Measurements from ENCODE around the gene AP2S1. TPM values are rescaled to one million over a fixed set of nuclear protein-coding genes. Genes with fewer than 3 reads are reported as not detected.

AP2S1 gene
- total RNA-seq, 1 experiment from 2014 or later: 330 TPM

- POLR2A ChIA-PET (ENCODE audit: unreplicated experiment): no interaction called here
- DNase-seq (no peak), ATAC-seq (no peak)
- H3K9ac ChIP-seq (ENCODE audit: low read length): no peak overlapping the region
- H3K9me2 ChIP-seq (replicated peaks; ENCODE audit: low read length): no peaks in the 10 kb centered on the region
- no peaks in the 10 kb centered on the region for H3K36me3 ChIP-seq (ENCODE audit: low read depth, low read length)
- H3K4me2 ChIP-seq (ENCODE audit: low read length): no peak overlapping the region
- BruUV-seq (replicated peaks): no TSS peak
- no peaks in the 10 kb centered on the region for H3K27me3 ChIP-seq (ENCODE audit: low read length)
- H3F3A ChIP-seq (ENCODE audit: low read length, unreplicated experiment): no peaks in the 10 kb centered on the region
- CTCF ChIA-PET: no interaction called here
- H3K4me1 ChIP-seq (ENCODE audit: insufficient read depth, low read length): no peaks in the 10 kb centered on the region
- no peaks in the 10 kb centered on the region for H3K79me2 ChIP-seq (ENCODE audit: low read length)
- no peaks in the 10 kb centered on the region for H4K20me1 ChIP-seq (ENCODE audit: low read length)
- no peak overlapping the region for H3K4me3 ChIP-seq (ENCODE audit: low read length)
- H3K27ac ChIP-seq (ENCODE audit: low read length): no peak overlapping the region
- H3K9me3 ChIP-seq (ENCODE audit: low read length): no peaks in the 10 kb centered on the region
- intact Hi-C loops (cut with micrococcal nuclease): no loop called here
- no peak overlapping the region for H2AFZ ChIP-seq (ENCODE audit: low read length)
- TF ChIP-seq EZH2 (IDR thresholded peaks at IDR 0.05; ENCODE audit: low read length, unreplicated experiment): no peak
- TF ChIP-seq EZH2phosphoT487 (IDR thresholded peaks at IDR 0.05; ENCODE audit: borderline replicate concordance, low read length): no peak
- TF ChIP-seq CTCF (conservative IDR thresholded peaks at IDR 0.05; ENCODE audit: low read depth, low read length): no peak
Observed at GRCh38 chr19:46803555-46803954, 47.1 kb downstream of the AP2S1 start.

GRCh38 chr19:46802152-46802551 is 48.5 kb downstream of the AP2S1 start:
- Histone ChIP-seq H3K36me3 (ENCODE audit: low read depth, low read length) (no peaks in the 10 kb centered on the region), H3K4me1 (ENCODE audit: insufficient read depth, low read length) (no peaks in the 10 kb centered on the region), H2AFZ (ENCODE audit: low read length) (no peak overlapping the region), H3K79me2 (ENCODE audit: low read length) (no peaks in the 10 kb centered on the region), H4K20me1 (ENCODE audit: low read length) (no peaks in the 10 kb centered on the region), H3K9me2 (replicated peaks; ENCODE audit: low read length) (no peaks in the 10 kb centered on the region), H3K4me2 (ENCODE audit: low read length) (no peak overlapping the region), H3K27ac (ENCODE audit: low read length) (no peak overlapping the region), H3K27me3 (ENCODE audit: low read length) (no peaks in the 10 kb centered on the region), H3F3A (ENCODE audit: low read length, unreplicated experiment) (no peaks in the 10 kb centered on the region), H3K9ac (ENCODE audit: low read length) (no peak overlapping the region), H3K4me3 (ENCODE audit: low read length) (no peak overlapping the region), H3K9me3 (ENCODE audit: low read length) (no peaks in the 10 kb centered on the region)
- no peak for DNase-seq
- intact Hi-C loops (cut with micrococcal nuclease): no loop called here
- ChIA-PET POLR2A (ENCODE audit: unreplicated experiment) (no interaction called here), CTCF (no interaction called here)
- no TSS peak for BruUV-seq (replicated peaks)
- ATAC-seq: no peak
- TF ChIP-seq EZH2 (IDR thresholded peaks at IDR 0.05; ENCODE audit: low read length, unreplicated experiment): no peak
- no peak for TF ChIP-seq EZH2phosphoT487 (IDR thresholded peaks at IDR 0.05; ENCODE audit: borderline replicate concordance, low read length)

- ChIA-PET POLR2A (ENCODE audit: unreplicated experiment) (no interaction called here), CTCF (no interaction called here)
- DNase-seq: no peak
- Histone ChIP-seq H3K9me2 (replicated peaks; ENCODE audit: low read length) (no peaks in the 10 kb centered on the region), H3K9me3 (ENCODE audit: low read length) (no peaks in the 10 kb centered on the region), H3K79me2 (ENCODE audit: low read length) (no peaks in the 10 kb centered on the region), H4K20me1 (ENCODE audit: low read length) (no peaks in the 10 kb centered on the region), H3K36me3 (ENCODE audit: low read depth, low read length) (no peaks in the 10 kb centered on the region), H3K27me3 (ENCODE audit: low read length) (no peaks in the 10 kb centered on the region), H3K4me1 (ENCODE audit: insufficient read depth, low read length) (peaks cover under 1% of the 10 kb centered on the region; the same call in 1 of the 2 replicates), H3K27ac (ENCODE audit: low read length) (no peak overlapping the region), H3K9ac (ENCODE audit: low read length) (no peak overlapping the region), H3K4me2 (ENCODE audit: low read length) (no peak overlapping the region), H3F3A (ENCODE audit: low read length, unreplicated experiment) (no peaks in the 10 kb centered on the region), H3K4me3 (ENCODE audit: low read length) (no peak overlapping the region), H2AFZ (ENCODE audit: low read length) (no peak overlapping the region)
- intact Hi-C loops (cut with micrococcal nuclease): no loop called here
- ATAC-seq: no peak
- TF ChIP-seq CTCF (conservative IDR thresholded peaks at IDR 0.05; ENCODE audit: low read depth, low read length) (no peak), EZH2phosphoT487 (IDR thresholded peaks at IDR 0.05; ENCODE audit: borderline replicate concordance, low read length) (no peak), EZH2 (IDR thresholded peaks at IDR 0.05; ENCODE audit: low read length, unreplicated experiment) (no peak)
- no TSS peak for BruUV-seq (replicated peaks)
Observed at GRCh38 chr19:46798713-46799112, 51.9 kb downstream of the AP2S1 start.
